AG04450 (cell line): ENCODE measurements around the gene SPSB3. TPM values are rescaled to one million over a fixed set of nuclear protein-coding genes. Genes with fewer than 3 reads are reported as not detected.
A peak's percentile ranks its signal among the peaks of the same experiment; 100 is the strongest.

Experiments used
- CTCF ChIA-PET: fragments of 300-600, 350-600 bp; formaldehyde crosslinking; extraction: SDS; loops from one replicate; lab custom pipeline; 2022; ENCODE audit warnings: antibody characterized with exemption, inconsistent platforms; lab: Charles Lee
- POLR2A ChIA-PET: fragments of 350-600 bp; formaldehyde crosslinking; extraction: SDS; loops from one replicate; lab custom pipeline; 2021; ENCODE audit warnings: antibody characterized with exemption, inconsistent platforms; lab: Yijun Ruan, JAX
- DNase-seq: peaks from one replicate; pipeline ENCODE4 v3.0.0-alpha.2; 2011; ENCODE audit warnings: low read depth, low spot score
- H3K27ac ChIP-seq: one replicate; pipeline ENCODE4 v1.5.1; 2012; ENCODE audit warnings: low read depth, low read length, control low read depth
- H3K27me3 ChIP-seq: one replicate; pipeline ENCODE4 v1.6.0; 2012; ENCODE audit warnings: low read length; ENCODE audit not compliant: control insufficient read depth, insufficient read depth
- H3K4me3 ChIP-seq: 2 replicates; pipeline ENCODE4 v1.5.1; 2011; ENCODE audit warnings: mild to moderate bottlenecking, low read depth, low read length, control low read depth
- H3K9me3 ChIP-seq: 2 replicates; pipeline ENCODE4 v1.5.1; 2012; ENCODE audit warnings: low read length; ENCODE audit not compliant: control insufficient read depth, insufficient read depth
- CTCF ChIP-seq: IDR thresholded peaks from 2 replicates; pipeline ENCODE4 v1.5.1; 2011; ENCODE audit warnings: low read depth, low read length, control low read depth, inconsistent platforms
- polyA minus RNA-seq: library from RNA; depleted of rRNA, polyadenylated mRNA; stranded (reverse); fragments of >200 nt; gene quantifications from 2 replicates; pipeline ENCODE4 v1.2.3, GENCODE V29; 2011; rRNA and poly(A)+ RNA removed
- polyA plus RNA-seq: library from polyadenylated mRNA; depleted of rRNA; stranded (reverse); fragments of >200 nt; gene quantifications from 2 replicates; pipeline ENCODE4 v1.2.3, GENCODE V29; 2011; rRNA removed

Gene SPSB3
- polyA plus RNA-seq: 11.0 and 13.3 TPM in 2 replicates
- 8.1 and 8.4 TPM in 2 replicates for polyA minus RNA-seq

DNA sequence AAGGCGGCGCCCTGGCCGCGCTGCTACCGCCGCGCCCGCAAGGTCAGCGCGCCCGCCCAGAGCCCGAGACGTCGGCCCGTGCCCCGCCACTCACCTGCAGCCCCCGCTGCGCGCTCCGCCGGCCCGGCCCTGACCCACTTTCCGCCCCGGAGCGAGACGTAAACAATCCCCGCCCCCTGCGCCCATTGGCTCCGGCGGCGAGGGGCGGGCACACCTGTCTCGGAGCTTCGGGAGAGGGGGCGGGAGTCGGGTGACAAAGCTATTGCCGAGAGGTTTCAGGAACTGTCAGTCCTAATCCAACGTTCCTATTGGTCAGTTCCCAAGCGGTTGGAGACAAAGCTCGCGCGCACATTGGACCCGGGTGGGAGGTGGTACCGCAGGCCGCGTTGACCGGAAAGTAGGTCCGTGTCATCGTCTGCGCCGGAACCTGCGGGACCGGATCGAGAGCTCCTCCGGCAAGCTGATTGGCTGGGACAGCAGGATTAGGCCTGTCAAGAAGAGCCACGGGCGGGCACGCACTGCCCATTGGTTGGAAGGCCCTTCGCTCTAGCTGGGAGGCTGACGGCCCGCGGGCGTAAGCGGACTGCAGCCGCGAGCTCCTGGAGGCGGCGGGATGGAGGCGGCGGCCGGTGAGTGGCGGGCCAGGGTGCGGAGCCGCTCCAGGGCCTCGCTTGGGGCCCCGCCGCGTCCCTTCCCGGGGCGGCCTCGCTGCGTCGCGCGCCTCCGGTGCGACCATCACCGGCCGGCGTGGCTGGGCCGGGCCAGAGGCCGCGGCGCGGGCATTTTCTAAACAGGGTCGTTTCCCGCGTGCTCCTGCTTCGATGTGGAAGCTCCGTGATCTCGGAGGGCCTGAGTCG lies at the start of gene SPSB3, which contains the start of gene NUBP2:
SPSB3 (minus strand) TSS at position 164 of the 857 bp plus-strand sequence. CDS start 1,088 bp downstream, outside the sequence.
NUBP2 (plus strand) TSS at position 553 of the 857 bp plus-strand sequence; CDS start at position 614, 61 bp downstream.
- H3K27ac ChIP-seq: peak within 1 kb of the TSS; percentile 21

DNA sequence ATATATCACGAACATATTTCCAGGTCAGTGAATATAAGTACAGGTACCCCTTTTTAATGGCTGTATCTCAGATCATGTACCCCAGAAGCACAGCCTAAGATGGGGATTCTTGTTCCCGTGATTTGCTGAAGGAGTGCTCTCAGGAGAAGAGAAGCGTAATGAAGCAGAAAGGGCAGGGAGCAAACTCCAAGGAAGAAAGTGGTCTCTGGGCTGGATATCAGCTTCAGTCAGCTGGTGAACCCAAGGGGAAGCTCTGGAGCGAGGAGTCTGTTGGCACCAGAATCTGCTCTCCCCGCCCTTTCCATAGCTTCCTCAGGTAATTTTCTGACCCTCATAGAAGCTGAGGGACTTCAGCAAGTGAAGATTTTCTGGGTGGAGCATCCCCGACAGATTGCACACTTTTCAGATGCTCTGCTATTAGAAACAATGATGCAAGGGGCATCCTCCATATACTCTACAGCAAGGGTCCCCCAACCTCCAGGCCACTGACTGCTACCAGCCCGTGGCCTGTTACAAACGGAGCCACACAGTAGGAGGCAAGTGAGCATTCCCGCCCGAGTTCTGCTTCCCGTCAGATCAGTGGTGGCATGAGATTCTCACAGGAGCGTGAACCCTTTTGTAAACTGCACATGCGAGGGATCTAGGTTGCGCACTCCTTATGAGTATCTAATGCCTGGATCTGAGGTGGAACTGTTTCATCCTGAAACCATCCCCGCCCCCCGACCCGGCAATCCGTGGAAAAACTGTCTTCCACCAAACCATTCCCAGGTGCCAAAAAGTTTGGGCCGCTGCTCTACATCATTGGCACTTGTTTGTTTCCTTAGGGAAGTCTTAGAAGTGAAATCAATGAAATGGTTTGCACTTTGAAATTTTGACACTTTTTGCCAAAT lies 49.1 kb upstream of the SPSB3 start:
- no peaks in the 10 kb centered on the region for H3K27me3 ChIP-seq
- ChIA-PET POLR2A (no interaction called here), CTCF (no interaction called here)
- no peak for DNase-seq
- H3K9me3 ChIP-seq: peaks cover 3% of the 10 kb centered on the region; the same call in 1 of the 2 replicates
- no peak for TF ChIP-seq CTCF
- H3K4me3 ChIP-seq: no peak overlapping the region
- no peak overlapping the region for H3K27ac ChIP-seq

More for the DNA sequence above, at the start of gene SPSB3, which contains the start of gene NUBP2:
- POLR2A ChIA-PET: interaction anchor here (0.5 to 2.8 kb wide), 13 partner anchors 9 to 372 kb away, joined by 3 to 21 read pairs (median 8); partner anchors contain the start of genes CRAMP1, EME2, FAHD1 and HAGH
- no peaks in the 10 kb centered on the region for H3K27me3 ChIP-seq
- peak; percentile 100 for DNase-seq
- CTCF ChIA-PET: interaction anchor here (0.5 to 1.3 kb wide), 8 partner anchors 9 to 222 kb away, joined by 3 to 6 read pairs (median 3); partner anchors contain the start of genes EME2, MAPK8IP3 and MRPS34
- TF ChIP-seq CTCF: no peak
- no peaks in the 10 kb centered on the region; the same call in 1 of the 2 replicates for H3K9me3 ChIP-seq
- peak within 1 kb of the TSS; percentile 80 for H3K4me3 ChIP-seq

- H3K9me3 ChIP-seq: peaks cover 3% of the 10 kb centered on the region; the same call in 1 of the 2 replicates
- ChIA-PET POLR2A (no interaction called here), CTCF (no interaction called here)
- no peaks in the 10 kb centered on the region for H3K27me3 ChIP-seq
- no peak overlapping the region for H3K27ac ChIP-seq
- no peak overlapping the region for H3K4me3 ChIP-seq
- no peak for DNase-seq
- no peak for TF ChIP-seq CTCF
These were observed 47.8 kb upstream of the SPSB3 start for GRCh38 chr16:1830213-1830612.

GRCh38 chr16:1828645-1829410 lies 46.5 kb upstream of the SPSB3 start:
- Histone ChIP-seq H3K9me3 (peaks cover 3% of the 10 kb centered on the region; the same call in 1 of the 2 replicates), H3K4me3 (peak overlapping the region; percentile 96), H3K27ac (no peak overlapping the region), H3K27me3 (no peaks in the 10 kb centered on the region)
- no peak for DNase-seq
- POLR2A ChIA-PET: no interaction called here
- CTCF ChIA-PET: no interaction called here
- TF ChIP-seq CTCF: no peak
